Measurements from ENCODE around the gene ASTN1.
A peak's percentile ranks its signal among the peaks of the same experiment; 100 is the strongest.

Gene ASTN1

GRCh38 chr1:176843352-176844297, 320.9 kb downstream of the ASTN1 start:
- no peak overlapping the region for H3K27ac ChIP-seq
- ChIA-PET POLR2A (ENCODE audit: low non-redundant PET) (no interaction called here), CTCF (interaction anchor here (0.6 kb wide), 1 partner anchor 513 kb away, joined by 5 read pairs; no protein-coding TSS in a partner anchor)
- peak; percentile 30 for DNase-seq (ENCODE audit: low spot score)
- TF ChIP-seq, protein P1, sequence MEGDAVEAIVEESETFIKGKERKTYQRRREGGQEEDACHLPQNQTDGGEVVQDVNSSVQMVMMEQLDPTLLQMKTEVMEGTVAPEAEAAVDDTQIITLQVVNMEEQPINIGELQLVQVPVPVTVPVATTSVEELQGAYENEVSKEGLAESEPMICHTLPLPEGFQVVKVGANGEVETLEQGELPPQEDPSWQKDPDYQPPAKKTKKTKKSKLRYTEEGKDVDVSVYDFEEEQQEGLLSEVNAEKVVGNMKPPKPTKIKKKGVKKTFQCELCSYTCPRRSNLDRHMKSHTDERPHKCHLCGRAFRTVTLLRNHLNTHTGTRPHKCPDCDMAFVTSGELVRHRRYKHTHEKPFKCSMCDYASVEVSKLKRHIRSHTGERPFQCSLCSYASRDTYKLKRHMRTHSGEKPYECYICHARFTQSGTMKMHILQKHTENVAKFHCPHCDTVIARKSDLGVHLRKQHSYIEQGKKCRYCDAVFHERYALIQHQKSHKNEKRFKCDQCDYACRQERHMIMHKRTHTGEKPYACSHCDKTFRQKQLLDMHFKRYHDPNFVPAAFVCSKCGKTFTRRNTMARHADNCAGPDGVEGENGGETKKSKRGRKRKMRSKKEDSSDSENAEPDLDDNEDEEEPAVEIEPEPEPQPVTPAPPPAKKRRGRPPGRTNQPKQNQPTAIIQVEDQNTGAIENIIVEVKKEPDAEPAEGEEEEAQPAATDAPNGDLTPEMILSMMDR (conservative IDR thresholded peaks at IDR 0.05; ENCODE audit: low read depth), result no peak; the same call in 1 of the 2 replicates

DNA sequence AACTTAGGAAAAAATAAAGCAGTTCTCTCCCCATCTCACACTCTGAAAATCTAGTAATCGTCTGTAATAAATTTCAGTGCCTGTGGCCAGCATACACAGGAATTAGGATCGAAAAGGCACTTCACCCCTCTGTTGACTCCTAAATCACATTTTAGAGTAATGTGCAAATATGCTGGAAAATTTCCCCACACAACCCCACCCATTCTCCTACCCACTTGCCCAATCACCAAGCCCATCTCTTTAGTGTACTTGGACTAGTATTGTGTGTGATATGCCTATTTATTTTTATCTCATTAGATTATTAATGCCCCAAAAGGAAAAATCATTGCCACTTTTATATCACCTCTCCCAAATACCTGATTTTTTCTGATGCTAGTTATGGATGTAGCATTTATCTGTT, 323.3 kb downstream of the ASTN1 start:
- TF ChIP-seq, protein P1 (conservative IDR thresholded peaks at IDR 0.05; ENCODE audit: low read depth), result no peak
- CTCF ChIA-PET, result no interaction called here
- H3K27ac ChIP-seq, result no peak overlapping the region
- POLR2A ChIA-PET (ENCODE audit: low non-redundant PET), result no interaction called here
- no peak for DNase-seq (ENCODE audit: low spot score)

DNA sequence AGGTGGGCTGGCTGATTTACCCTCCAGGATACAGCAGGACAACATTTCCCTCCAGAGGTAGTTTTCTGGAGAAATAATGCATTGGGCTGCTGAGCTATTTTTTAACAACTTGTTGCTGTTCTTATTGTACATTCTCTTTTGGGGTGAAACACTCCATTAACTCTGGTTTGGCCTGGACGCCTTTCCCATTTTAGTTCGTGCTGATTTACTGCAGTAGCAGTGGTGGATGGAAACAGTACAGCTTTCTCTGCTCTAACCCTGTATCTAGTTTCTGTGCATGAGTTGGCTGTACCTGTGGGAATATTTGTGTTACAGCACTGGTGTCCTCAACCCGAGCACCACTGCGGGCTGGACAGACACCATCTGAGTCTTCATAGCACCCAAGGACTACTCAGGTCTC, 325.3 kb downstream of the ASTN1 start:
- ChIA-PET POLR2A (ENCODE audit: low non-redundant PET) (no interaction called here), CTCF (interaction anchor here (0.6 kb wide), 1 partner anchor 537 kb away, joined by 3 read pairs; no protein-coding TSS in a partner anchor)
- no peak overlapping the region for H3K27ac ChIP-seq
- no peak for DNase-seq (ENCODE audit: low spot score)
- TF ChIP-seq, protein P1 (conservative IDR thresholded peaks at IDR 0.05; ENCODE audit: low read depth), result no peak

DNA sequence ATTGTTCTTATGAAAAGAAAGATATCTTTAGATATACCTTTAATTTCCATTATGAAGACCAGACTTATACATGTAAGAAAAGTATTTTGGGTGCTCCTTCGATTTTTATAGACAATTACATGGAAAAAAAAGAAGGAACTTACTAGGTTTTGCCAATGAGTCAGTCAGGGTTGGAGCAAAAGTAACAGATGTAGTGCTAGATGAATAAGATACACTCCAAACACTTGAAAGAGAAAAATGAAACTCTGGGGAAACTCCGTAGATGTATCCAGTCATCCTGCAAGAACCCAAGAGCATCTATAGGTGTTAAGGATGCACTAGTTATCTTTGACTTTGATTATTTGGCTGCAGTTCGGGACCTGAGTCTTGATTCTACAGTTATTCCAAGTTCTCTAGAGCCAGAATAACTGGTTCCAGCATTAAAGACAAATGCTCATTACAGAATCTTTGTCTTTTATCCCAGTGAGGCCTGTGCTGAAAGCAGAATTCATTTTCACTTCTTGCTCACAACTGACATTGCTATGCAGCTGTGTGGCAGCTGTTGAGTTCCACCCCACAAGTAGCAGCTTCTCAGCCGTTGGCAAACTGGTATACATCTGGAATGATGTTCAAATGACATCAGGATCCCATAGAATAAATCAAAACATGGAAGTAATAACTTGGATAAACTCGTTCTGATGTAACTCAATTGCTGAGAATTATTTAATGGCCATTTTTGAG, 326.1 kb downstream of the ASTN1 start:
- TF ChIP-seq, protein P1 (conservative IDR thresholded peaks at IDR 0.05; ENCODE audit: low read depth), result no peak
- DNase-seq (ENCODE audit: low spot score), result no peak
- no peak overlapping the region for H3K27ac ChIP-seq
- ChIA-PET CTCF (interaction anchor here (0.6 kb wide), 1 partner anchor 536 kb away, joined by 3 read pairs; no protein-coding TSS in a partner anchor), POLR2A (ENCODE audit: low non-redundant PET) (no interaction called here)

DNA sequence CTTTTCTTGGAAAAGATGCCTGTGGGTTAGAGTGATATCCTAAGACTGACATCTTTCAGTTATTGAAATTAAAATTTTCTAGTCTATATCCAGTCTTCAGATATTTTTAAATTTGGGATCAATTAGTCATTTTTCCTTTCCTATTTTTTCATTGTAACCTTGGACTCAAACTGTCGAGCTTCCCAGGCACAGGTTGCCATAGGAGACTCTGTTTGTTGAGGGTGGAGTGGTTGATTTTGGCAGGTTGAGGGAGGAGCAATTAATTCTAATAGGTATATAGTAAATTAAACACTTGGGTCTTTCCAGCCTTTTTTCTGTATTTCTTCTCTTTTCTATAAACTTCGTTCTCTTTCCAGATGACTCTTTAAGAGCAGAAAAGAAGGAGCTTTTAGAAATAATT, 326.8 kb downstream of the ASTN1 start:
- DNase-seq (ENCODE audit: low spot score), result no peak
- H3K27ac ChIP-seq, result no peak overlapping the region
- ChIA-PET CTCF (interaction anchor here (0.6 kb wide), 1 partner anchor 86 kb away, joined by 3 read pairs; no protein-coding TSS in a partner anchor), POLR2A (ENCODE audit: low non-redundant PET) (no interaction called here)
- TF ChIP-seq, protein P1 (conservative IDR thresholded peaks at IDR 0.05; ENCODE audit: low read depth), result no peak

DNA sequence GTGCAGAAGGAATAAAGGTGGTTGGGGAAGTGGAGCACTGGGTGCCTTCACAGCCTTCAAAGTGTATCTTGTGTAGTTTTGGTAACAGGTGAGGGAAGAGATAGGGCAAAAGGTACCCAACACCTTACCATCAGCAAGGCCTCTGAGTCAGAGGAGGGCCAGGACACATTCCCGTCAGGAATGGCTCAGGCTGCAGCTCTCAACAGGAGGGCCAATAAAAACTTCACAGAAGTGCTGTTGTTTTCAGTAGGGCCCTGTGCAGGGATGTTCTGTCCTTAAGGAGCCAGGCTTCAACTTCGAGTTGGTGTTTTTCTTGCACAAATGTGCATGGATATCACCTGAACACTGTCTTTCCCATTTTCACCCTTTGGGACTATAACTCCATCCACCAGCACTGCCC, 333.4 kb downstream of the ASTN1 start:
- ChIA-PET POLR2A (ENCODE audit: low non-redundant PET) (no interaction called here), CTCF (no interaction called here)
- DNase-seq (ENCODE audit: low spot score), result no peak
- TF ChIP-seq, protein P1 (conservative IDR thresholded peaks at IDR 0.05; ENCODE audit: low read depth), result no peak
- H3K27ac ChIP-seq, result no peak overlapping the region

Measured in RWPE1 (cell line).